Peyer's patch (tissue), 4 donors: ENCODE measurements around the gene CHRNG. TPM values are rescaled to one million over a fixed set of nuclear protein-coding genes. Genes with fewer than 3 reads are reported as not detected.

ENCODE experiments used
- DNase-seq, 3 donors: peaks; one replicate each; pipeline ENCODE4 v3.0.0-alpha.2; 2017 to 2019
- H3K27ac ChIP-seq, 4 donors: fragments of 200-600 bp; sonication (generic); one replicate each; pipeline ENCODE4 v1.5.1; 2016 to 2019
- H3K27me3 ChIP-seq, 2 donors: fragments of 200-600 bp; sonication (generic); one replicate each; pipeline ENCODE4 v1.5.1; 2019
- H3K36me3 ChIP-seq, 3 donors: fragments of 200-600 bp; sonication (generic); one replicate each; pipeline ENCODE4 v1.5.1; 2016 to 2019
- H3K4me1 ChIP-seq, 4 donors: fragments of 200-600 bp; sonication (generic); one replicate each; pipeline ENCODE4 v1.5.1; 2016 to 2019
- H3K4me3 ChIP-seq, 4 donors: fragments of 200-600 bp; sonication (generic); 1 replicate in 3 of 4; 2 replicates in 1 of 4; pipeline ENCODE4 v1.5.1; 2016 to 2019; ENCODE audit warnings: mild to moderate bottlenecking in 1 of 4
- H3K9me3 ChIP-seq, 4 donors: fragments of 200-600 bp; sonication (generic); one replicate each; pipeline ENCODE4 v1.5.1; 2016 to 2019; ENCODE audit warnings: mild to moderate bottlenecking in 1 of 4
- POLR2A ChIP-seq, 2 donors: fragments of 450-650 bp; IDR thresholded peaks; one replicate each; pipeline ENCODE4 v1.5.1; 2017; ENCODE audit warnings: antibody characterized with exemption in 2 of 2, mild to moderate bottlenecking in 2 of 2, moderate library complexity in 2 of 2
- total RNA-seq, 4 donors: library from RNA; depleted of rRNA; stranded (reverse); fragments of >200 nt; gene quantifications; one replicate each; pipeline ENCODE4 v1.1.0, GENCODE V29; 2016
- TF ChIP-seq, protein P1 (sequence below), 6 experiments: fragments of 450-650 bp in 4 of 6; fragments of 200-600 bp in 2 of 6; sonication (generic) in 1 of 6; IDR thresholded peaks; one replicate each; pipeline ENCODE4 v1.5.1; 2017 to 2019; ENCODE audit warnings: antibody characterized with exemption in 6 of 6, mild to moderate bottlenecking in 3 of 6, moderate library complexity in 1 of 6

CHRNG gene
- total RNA-seq, 4 donors from 2014 or later, result not detected

DNA sequence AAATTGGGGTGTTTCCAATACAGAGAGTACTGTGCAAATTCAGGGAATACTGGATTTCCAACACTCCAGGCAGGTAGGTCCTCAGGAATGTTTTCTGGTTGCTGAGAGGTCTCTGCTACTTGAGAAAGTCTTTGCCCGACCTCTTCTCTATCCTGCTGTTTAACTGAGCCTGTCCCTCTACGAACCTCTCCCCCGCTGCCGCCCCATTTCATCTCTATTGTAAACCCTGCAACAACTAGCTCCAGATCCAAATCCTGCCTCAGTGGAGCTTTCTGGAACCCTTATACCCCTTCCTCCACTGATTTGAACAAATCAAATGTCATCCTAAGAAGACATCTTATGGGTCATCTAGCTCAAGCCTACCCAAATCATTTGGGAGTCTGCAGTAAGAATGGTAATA is 12.3 kb downstream of the CHRNG start:
- no peak for DNase-seq
- Histone ChIP-seq H3K27me3 (no peaks in the 10 kb centered on the region), H3K9me3 (no peaks in the 10 kb centered on the region), H3K27ac (peak overlapping the region in 1 of 4 donors; percentile 97), H3K36me3 (peaks cover 0 to 20% (median 0%) of the 10 kb centered on the region in 3 donors), H3K4me1 (peaks cover 0 to 34% (median 3%) of the 10 kb centered on the region in 4 donors), H3K4me3 (peak overlapping the region in 3 of 4 donors; percentile 64 to 87 (median 85))
- TF ChIP-seq POLR2A (IDR thresholded peaks at IDR 0.05), result no peak
- TF ChIP-seq, protein P1, sequence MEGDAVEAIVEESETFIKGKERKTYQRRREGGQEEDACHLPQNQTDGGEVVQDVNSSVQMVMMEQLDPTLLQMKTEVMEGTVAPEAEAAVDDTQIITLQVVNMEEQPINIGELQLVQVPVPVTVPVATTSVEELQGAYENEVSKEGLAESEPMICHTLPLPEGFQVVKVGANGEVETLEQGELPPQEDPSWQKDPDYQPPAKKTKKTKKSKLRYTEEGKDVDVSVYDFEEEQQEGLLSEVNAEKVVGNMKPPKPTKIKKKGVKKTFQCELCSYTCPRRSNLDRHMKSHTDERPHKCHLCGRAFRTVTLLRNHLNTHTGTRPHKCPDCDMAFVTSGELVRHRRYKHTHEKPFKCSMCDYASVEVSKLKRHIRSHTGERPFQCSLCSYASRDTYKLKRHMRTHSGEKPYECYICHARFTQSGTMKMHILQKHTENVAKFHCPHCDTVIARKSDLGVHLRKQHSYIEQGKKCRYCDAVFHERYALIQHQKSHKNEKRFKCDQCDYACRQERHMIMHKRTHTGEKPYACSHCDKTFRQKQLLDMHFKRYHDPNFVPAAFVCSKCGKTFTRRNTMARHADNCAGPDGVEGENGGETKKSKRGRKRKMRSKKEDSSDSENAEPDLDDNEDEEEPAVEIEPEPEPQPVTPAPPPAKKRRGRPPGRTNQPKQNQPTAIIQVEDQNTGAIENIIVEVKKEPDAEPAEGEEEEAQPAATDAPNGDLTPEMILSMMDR (IDR thresholded peaks at IDR 0.05), result no peak

GRCh38 chr2:232556426-232556825 is 16.9 kb downstream of the CHRNG start:
- no peak for DNase-seq
- Histone ChIP-seq H3K27me3 (no peaks in the 10 kb centered on the region), H3K4me1 (peaks cover 0 to 28% (median 2%) of the 10 kb centered on the region in 4 donors), H3K36me3 (peaks cover 0 to 61% (median 0%) of the 10 kb centered on the region in 3 donors), H3K27ac (no peak overlapping the region), H3K9me3 (no peaks in the 10 kb centered on the region), H3K4me3 (no peak overlapping the region)
- TF ChIP-seq, protein P1 (IDR thresholded peaks at IDR 0.05), result no peak
- TF ChIP-seq POLR2A (IDR thresholded peaks at IDR 0.05), result no peak

GRCh38 chr2:232562515-232563151 is 23.1 kb downstream of the CHRNG start:
- H3K27ac ChIP-seq, result no peak overlapping the region
- no peak for TF ChIP-seq POLR2A (IDR thresholded peaks at IDR 0.05)
- TF ChIP-seq, protein P1 (IDR thresholded peaks at IDR 0.05), result no peak
- no peaks in the 10 kb centered on the region for H3K9me3 ChIP-seq
- DNase-seq, result no peak
- no peaks in the 10 kb centered on the region for H3K4me1 ChIP-seq
- H3K4me3 ChIP-seq, result no peak overlapping the region
- no peaks in the 10 kb centered on the region for H3K27me3 ChIP-seq
- H3K36me3 ChIP-seq, result peaks cover 0 to 92% (median 4%) of the 10 kb centered on the region in 3 donors

DNA sequence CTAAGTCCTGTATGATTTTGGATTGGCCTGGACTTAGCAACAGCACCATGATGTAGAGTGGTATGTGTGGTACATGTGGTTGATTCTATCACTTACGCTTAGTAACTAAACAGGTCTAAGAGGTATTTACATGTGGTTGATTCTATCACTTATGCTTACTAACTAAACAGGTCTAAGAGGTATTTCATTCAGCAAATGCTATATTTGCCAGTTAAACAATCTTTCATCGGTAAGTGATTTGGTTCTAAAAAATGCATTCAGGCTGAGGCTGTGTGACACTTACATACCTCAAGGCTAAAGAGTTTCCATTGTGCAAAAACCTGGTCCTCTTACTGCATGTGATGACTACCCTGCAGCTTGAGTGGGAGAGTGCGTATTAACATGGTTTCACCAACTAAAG is 24.1 kb downstream of the CHRNG start:
- DNase-seq, result no peak
- TF ChIP-seq, protein P1 (IDR thresholded peaks at IDR 0.05), result no peak
- TF ChIP-seq POLR2A (IDR thresholded peaks at IDR 0.05), result no peak
- Histone ChIP-seq H3K27ac (no peak overlapping the region), H3K4me1 (no peaks in the 10 kb centered on the region), H3K36me3 (peaks cover 0 to 93% (median 4%) of the 10 kb centered on the region in 3 donors), H3K4me3 (no peak overlapping the region), H3K27me3 (no peaks in the 10 kb centered on the region), H3K9me3 (no peaks in the 10 kb centered on the region)

DNA sequence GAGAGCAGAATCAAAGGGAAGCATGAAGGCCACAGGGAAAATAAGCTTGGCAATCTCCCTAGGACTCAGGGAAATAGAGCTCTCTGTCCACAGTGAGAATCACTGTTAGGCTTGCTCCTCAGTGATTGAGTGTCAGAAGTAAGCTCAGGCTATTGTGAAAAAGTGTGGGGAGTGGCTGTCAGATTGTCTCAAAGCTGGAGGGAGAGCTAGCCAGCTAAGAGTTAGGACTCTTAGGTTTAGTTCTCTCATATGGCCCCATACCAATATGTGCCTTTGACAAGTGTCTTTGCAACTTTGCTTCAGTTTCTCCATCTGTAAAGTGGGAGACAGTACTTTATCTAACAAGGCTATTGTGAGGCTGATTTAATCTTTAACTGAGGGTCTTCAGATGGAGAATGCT is 28.2 kb downstream of the CHRNG start:
- Histone ChIP-seq H3K9me3 (no peaks in the 10 kb centered on the region), H3K27ac (no peak overlapping the region), H3K4me3 (no peak overlapping the region), H3K27me3 (no peaks in the 10 kb centered on the region), H3K4me1 (no peaks in the 10 kb centered on the region), H3K36me3 (peaks cover 0 to 88% (median 4%) of the 10 kb centered on the region in 3 donors)
- TF ChIP-seq, protein P1 (IDR thresholded peaks at IDR 0.05), result no peak
- no peak for TF ChIP-seq POLR2A (IDR thresholded peaks at IDR 0.05)
- no peak for DNase-seq
